NCI-H1092 treated with DMSO at 0.1 percent for 48 hours (cell line): ENCODE results near the gene TP63.
"Not testable (repeated sequence)": the region's sequence is repeated elsewhere in the genome, so short reads cannot be mapped to it uniquely, and the experiment has no call there.

Source experiments
- DNase-seq: peaks from one replicate; lab custom pipeline; 2025; lab: John Stamatoyannopoulos, UW

The TP63 gene

GRCh38 chr3:189626286-189626685, 4.9 kb upstream of the TP63 start:
- no peak for DNase-seq

- DNase-seq, result no peak
Measured at GRCh38 chr3:189629803-189630455, 1.3 kb upstream of the TP63 start.

- DNase-seq, result no peak
Measured at GRCh38 chr3:189630767-189631372, 319 bp upstream of the TP63 start.

- no peak for DNase-seq
Measured at GRCh38 chr3:189631409-189631808, 220 bp downstream of the TP63 start.

GRCh38 chr3:189632242-189632641, 1.1 kb downstream of the TP63 start:
- DNase-seq, result no peak

GRCh38 chr3:189635339-189635738, 4.2 kb downstream of the TP63 start:
- no peak for DNase-seq

- no peak for DNase-seq
Measured at GRCh38 chr3:189636048-189636447, 4.9 kb downstream of the TP63 start.

GRCh38 chr3:189637750-189638149, 6.6 kb downstream of the TP63 start:
- no peak for DNase-seq

GRCh38 chr3:189638276-189639031, 7.3 kb downstream of the TP63 start:
- no peak for DNase-seq

- no peak for DNase-seq
Measured at GRCh38 chr3:189641776-189642175, 10.6 kb downstream of the TP63 start.

- peak; percentile 30 for DNase-seq
Measured at GRCh38 chr3:189646853-189647542, 15.8 kb downstream of the TP63 start.

GRCh38 chr3:189652042-189652441, 20.9 kb downstream of the TP63 start:
- DNase-seq, result no peak

GRCh38 chr3:189655617-189656016, 24.4 kb downstream of the TP63 start:
- no peak for DNase-seq

GRCh38 chr3:189659571-189659970, 28.4 kb downstream of the TP63 start:
- no peak for DNase-seq

- DNase-seq, result no peak
Measured at GRCh38 chr3:189664311-189664710, 33.1 kb downstream of the TP63 start.

GRCh38 chr3:189672346-189672745, 41.2 kb downstream of the TP63 start:
- not testable (repeated sequence) for DNase-seq

GRCh38 chr3:189673535-189673934, 42.3 kb downstream of the TP63 start:
- no peak for DNase-seq

GRCh38 chr3:189674249-189674913, 43.2 kb downstream of the TP63 start:
- DNase-seq, result no peak

GRCh38 chr3:189677667-189678066, 46.5 kb downstream of the TP63 start:
- DNase-seq, result no peak

GRCh38 chr3:189680723-189681122, 49.5 kb downstream of the TP63 start:
- no peak for DNase-seq

GRCh38 chr3:189683546-189684255, 52.5 kb downstream of the TP63 start:
- no peak for DNase-seq
